ENCODE results near the gene BRAF.
"Not testable (repeated sequence)": the region's sequence is repeated elsewhere in the genome, so short reads cannot be mapped to it uniquely, and the experiment has no call there.

The BRAF gene

GRCh38 chr7:140915935-140916555 lies 8.7 kb downstream of the BRAF start:
- TF ChIP-seq POLR2A (IDR thresholded peaks at IDR 0.05; ENCODE audit: low read depth, low read length) (no peak), TAF1 (IDR thresholded peaks at IDR 0.05; ENCODE audit: borderline replicate concordance, low read depth, low read length) (no peak), POLR2AphosphoS5 (IDR thresholded peaks at IDR 0.05; ENCODE audit: low read depth, low read length) (no peak)
- FAIRE-seq (no peak), DNase-seq (ENCODE audit: insufficient read length) (no peak)

- FAIRE-seq (no peak), DNase-seq (ENCODE audit: insufficient read length) (no peak)
Measured at GRCh38 chr7:140914083-140914482, 10.6 kb downstream of the BRAF start.

GRCh38 chr7:140913596-140913928 lies 11.2 kb downstream of the BRAF start:
- FAIRE-seq; DNase-seq (ENCODE audit: insufficient read length): not testable (repeated sequence)

More at GRCh38 chr7:140914083-140914482, 10.6 kb downstream of the BRAF start:
- TF ChIP-seq POLR2A (IDR thresholded peaks at IDR 0.05; ENCODE audit: low read depth, low read length): no peak
- TF ChIP-seq POLR2AphosphoS5 (IDR thresholded peaks at IDR 0.05; ENCODE audit: low read depth, low read length): no peak
- TF ChIP-seq TAF1 (IDR thresholded peaks at IDR 0.05; ENCODE audit: borderline replicate concordance, low read depth, low read length): no peak

- DNase-seq (ENCODE audit: insufficient read length) (no peak), FAIRE-seq (no peak)
- TF ChIP-seq POLR2A (IDR thresholded peaks at IDR 0.05; ENCODE audit: low read depth, low read length): no peak
- no peak for TF ChIP-seq TAF1 (IDR thresholded peaks at IDR 0.05; ENCODE audit: borderline replicate concordance, low read depth, low read length)
- no peak for TF ChIP-seq POLR2AphosphoS5 (IDR thresholded peaks at IDR 0.05; ENCODE audit: low read depth, low read length)
Measured at GRCh38 chr7:140911746-140912145, 13.0 kb downstream of the BRAF start.

GRCh38 chr7:140909476-140910161 lies 15.1 kb downstream of the BRAF start:
- DNase-seq (ENCODE audit: insufficient read length) (no peak), FAIRE-seq (no peak)
- TF ChIP-seq TAF1 (IDR thresholded peaks at IDR 0.05; ENCODE audit: borderline replicate concordance, low read depth, low read length) (no peak), POLR2A (IDR thresholded peaks at IDR 0.05; ENCODE audit: low read depth, low read length) (no peak), POLR2AphosphoS5 (IDR thresholded peaks at IDR 0.05; ENCODE audit: low read depth, low read length) (no peak)

GRCh38 chr7:140908361-140908760 lies 16.4 kb downstream of the BRAF start:
- no peak for DNase-seq (ENCODE audit: insufficient read length)
- no peak for FAIRE-seq
- TF ChIP-seq TAF1 (IDR thresholded peaks at IDR 0.05; ENCODE audit: borderline replicate concordance, low read depth, low read length): no peak
- TF ChIP-seq POLR2AphosphoS5 (IDR thresholded peaks at IDR 0.05; ENCODE audit: low read depth, low read length): no peak
- TF ChIP-seq POLR2A (IDR thresholded peaks at IDR 0.05; ENCODE audit: low read depth, low read length): no peak

- TF ChIP-seq POLR2AphosphoS5 (IDR thresholded peaks at IDR 0.05; ENCODE audit: low read depth, low read length) (no peak), POLR2A (IDR thresholded peaks at IDR 0.05; ENCODE audit: low read depth, low read length) (no peak), TAF1 (IDR thresholded peaks at IDR 0.05; ENCODE audit: borderline replicate concordance, low read depth, low read length) (no peak)
- FAIRE-seq (no peak), DNase-seq (ENCODE audit: insufficient read length) (no peak)
Measured at GRCh38 chr7:140903741-140904480, 20.8 kb downstream of the BRAF start.

GRCh38 chr7:140902303-140902953 lies 22.3 kb downstream of the BRAF start:
- FAIRE-seq (peak; percentile 75), DNase-seq (ENCODE audit: insufficient read length) (no peak)
- TF ChIP-seq TAF1 (IDR thresholded peaks at IDR 0.05; ENCODE audit: borderline replicate concordance, low read depth, low read length) (no peak), POLR2AphosphoS5 (IDR thresholded peaks at IDR 0.05; ENCODE audit: low read depth, low read length) (no peak), POLR2A (IDR thresholded peaks at IDR 0.05; ENCODE audit: low read depth, low read length) (no peak)

GRCh38 chr7:140901941-140902302 lies 22.8 kb downstream of the BRAF start:
- TF ChIP-seq POLR2AphosphoS5 (IDR thresholded peaks at IDR 0.05; ENCODE audit: low read depth, low read length) (no peak), POLR2A (IDR thresholded peaks at IDR 0.05; ENCODE audit: low read depth, low read length) (no peak), TAF1 (IDR thresholded peaks at IDR 0.05; ENCODE audit: borderline replicate concordance, low read depth, low read length) (no peak)
- FAIRE-seq (no peak), DNase-seq (ENCODE audit: insufficient read length) (no peak)

- DNase-seq (ENCODE audit: insufficient read length): no peak
- no peak for FAIRE-seq
- TF ChIP-seq POLR2AphosphoS5 (IDR thresholded peaks at IDR 0.05; ENCODE audit: low read depth, low read length): no peak
- no peak for TF ChIP-seq POLR2A (IDR thresholded peaks at IDR 0.05; ENCODE audit: low read depth, low read length)
- no peak for TF ChIP-seq TAF1 (IDR thresholded peaks at IDR 0.05; ENCODE audit: borderline replicate concordance, low read depth, low read length)
Measured at GRCh38 chr7:140899883-140900282, 24.8 kb downstream of the BRAF start.

GRCh38 chr7:140898786-140899536 lies 25.8 kb downstream of the BRAF start:
- no peak for DNase-seq (ENCODE audit: insufficient read length)
- FAIRE-seq: no peak
- no peak for TF ChIP-seq TAF1 (IDR thresholded peaks at IDR 0.05; ENCODE audit: borderline replicate concordance, low read depth, low read length)
- no peak for TF ChIP-seq POLR2AphosphoS5 (IDR thresholded peaks at IDR 0.05; ENCODE audit: low read depth, low read length)
- TF ChIP-seq POLR2A (IDR thresholded peaks at IDR 0.05; ENCODE audit: low read depth, low read length): no peak
